WTC11 (cell line): Measurements from ENCODE around the gene FGG. TPM values are rescaled to one million over a fixed set of nuclear protein-coding genes. Genes with fewer than 3 reads are reported as not detected.

Experiments used
- ATAC-seq: fragments of 200-7000 bp; cut with Tn5 transposase; 2 replicates; pipeline ENCODE4 v1.10.0; 2021; ENCODE audit warnings: mild to moderate bottlenecking, moderate library complexity
- CTCF ChIA-PET: fragments of 300-600 bp; sonication (Branson Sonifier 250); formaldehyde crosslinking; loops from one replicate; lab custom pipeline; 2021; ENCODE audit warnings: antibody characterized with exemption; lab: Charles Lee
- POLR2A ChIA-PET: fragments of 350-600 bp; sonication (Branson Sonifier 250); formaldehyde crosslinking; loops from one replicate; lab custom pipeline; 2021; ENCODE audit warnings: antibody characterized with exemption; lab: Charles Lee
- DNase-seq: peaks from one replicate; pipeline ENCODE4 v3.0.0; 2021; ENCODE audit warnings: low spot score
- H3K27ac Mint-ChIP-seq: 2 replicates; pipeline ENCODE4 v1.8.0; 2021; ENCODE audit warnings: mixed read lengths
- H3K27me3 Mint-ChIP-seq: 2 replicates; pipeline ENCODE4 v1.8.0; 2021; ENCODE audit warnings: low read depth, mild to moderate bottlenecking, moderate library complexity, mixed read lengths
- H3K36me3 Mint-ChIP-seq: 2 replicates; pipeline ENCODE4 v1.8.0; 2021; ENCODE audit warnings: mixed read lengths
- H3K4me1 Mint-ChIP-seq: 2 replicates; pipeline ENCODE4 v1.8.0; 2022; ENCODE audit warnings: mixed read lengths
- H3K4me3 Mint-ChIP-seq: 2 replicates; pipeline ENCODE4 v1.8.0; 2021; ENCODE audit warnings: mild to moderate bottlenecking, moderate library complexity, mixed read lengths
- H3K9me3 Mint-ChIP-seq: 2 replicates; pipeline ENCODE4 v1.8.0; 2021; ENCODE audit warnings: mixed read lengths
- CBFB ChIP-seq: sonication (generic); formaldehyde crosslinking; IDR thresholded peaks from 2 replicates; pipeline ENCODE4 v1.8.1; 2022; ENCODE audit warnings: mild to moderate bottlenecking, low read depth, missing genetic modification reagents
- ELF4 ChIP-seq: sonication (generic); formaldehyde crosslinking; IDR thresholded peaks from 2 replicates; pipeline ENCODE4 v1.8.1; 2022; ENCODE audit warnings: low read depth, mild to moderate bottlenecking, moderate library complexity, missing genetic modification reagents
- ESRRA ChIP-seq: sonication (generic); formaldehyde crosslinking; IDR thresholded peaks from 2 replicates; pipeline ENCODE4 v1.8.1; 2022; ENCODE audit warnings: mild to moderate bottlenecking, missing genetic modification reagents, borderline replicate concordance
- FOXJ3 ChIP-seq: sonication (generic); formaldehyde crosslinking; IDR thresholded peaks from 2 replicates; pipeline ENCODE4 v1.9.0; 2021; ENCODE audit warnings: missing genetic modification reagents, mild to moderate bottlenecking, borderline replicate concordance
- NFYB ChIP-seq: sonication (generic); formaldehyde crosslinking; conservative IDR thresholded peaks from 2 replicates; pipeline ENCODE4 v1.8.0; 2022; ENCODE audit warnings: low read depth, missing genetic modification reagents
- RELA ChIP-seq: sonication (generic); formaldehyde crosslinking; IDR thresholded peaks from 2 replicates; pipeline ENCODE4 v1.8.1; 2022; ENCODE audit warnings: missing genetic modification reagents, mild to moderate bottlenecking, borderline replicate concordance
- SOX15 ChIP-seq: fragments of 250-450 bp; sonication (Bioruptor Pico); IDR thresholded peaks from 2 replicates; pipeline ENCODE4 v1.9.0; 2021; ENCODE audit warnings: mild to moderate bottlenecking
- SP1 ChIP-seq: sonication (generic); formaldehyde crosslinking; conservative IDR thresholded peaks from 2 replicates; pipeline ENCODE4 v1.8.1; 2022; ENCODE audit warnings: missing genetic modification reagents
- TEAD1 ChIP-seq: sonication (generic); formaldehyde crosslinking; IDR thresholded peaks from 2 replicates; pipeline ENCODE4 v1.8.0; 2022; ENCODE audit warnings: mild to moderate bottlenecking, missing genetic modification reagents
- TP53 ChIP-seq: sonication (generic); formaldehyde crosslinking; IDR thresholded peaks from 2 replicates; pipeline ENCODE4 v1.8.1; 2023; ENCODE audit warnings: mild to moderate bottlenecking, missing genetic modification reagents
- ZBTB21 ChIP-seq: sonication (generic); formaldehyde crosslinking; IDR thresholded peaks from 2 replicates; pipeline ENCODE4 v1.8.1; 2023; ENCODE audit warnings: mild to moderate bottlenecking, missing genetic modification reagents, borderline replicate concordance
- ZNF138 ChIP-seq: sonication (generic); formaldehyde crosslinking; conservative IDR thresholded peaks from 2 replicates; pipeline ENCODE4 v1.8.1; 2022; ENCODE audit warnings: mild to moderate bottlenecking, moderate library complexity, missing genetic modification reagents
- ZNF416 ChIP-seq: fragments of 250-450 bp; sonication (Bioruptor Pico); IDR thresholded peaks from 2 replicates; pipeline ENCODE4 v1.9.0; 2021; ENCODE audit warnings: mild to moderate bottlenecking, inconsistent platforms
- ZNF423 ChIP-seq: fragments of 250-450 bp; sonication (Bioruptor Pico); IDR thresholded peaks from 2 replicates; pipeline ENCODE4 v2.1.2; 2022; ENCODE audit warnings: mild to moderate bottlenecking, moderate library complexity
- total RNA-seq: library from RNA; stranded (reverse); gene quantifications from 3 replicates; pipeline ENCODE4 v1.2.3, GENCODE V29; 2021
- TF ChIP-seq, protein P1 (sequence below): fragments of 250-450 bp; sonication (Bioruptor Pico); IDR thresholded peaks from 2 replicates; pipeline ENCODE4 v1.8.0; 2021; ENCODE audit warnings: mild to moderate bottlenecking
- TF ChIP-seq, protein P2 (sequence below): fragments of 250-450 bp; sonication (Bioruptor Pico); IDR thresholded peaks from 2 replicates; pipeline ENCODE4 v1.9.0; 2021; ENCODE audit warnings: mild to moderate bottlenecking
- TF ChIP-seq, protein P3 (sequence below): sonication (generic); formaldehyde crosslinking; IDR thresholded peaks from 2 replicates; pipeline ENCODE4 v1.8.0; 2022; ENCODE audit warnings: mild to moderate bottlenecking, missing genetic modification reagents
- TF ChIP-seq, protein P4 (sequence below): fragments of 200-600 bp; IDR thresholded peaks from 2 replicates; pipeline ENCODE4 v1.8.0; 2022; ENCODE audit warnings: antibody characterized with exemption
- TF ChIP-seq, protein P5 (sequence below): sonication (generic); formaldehyde crosslinking; IDR thresholded peaks from 2 replicates; pipeline ENCODE4 v1.8.0; 2022; ENCODE audit warnings: mild to moderate bottlenecking, missing genetic modification reagents
- TF ChIP-seq, protein P6 (sequence below): sonication (generic); formaldehyde crosslinking; IDR thresholded peaks from 2 replicates; pipeline ENCODE4 v1.8.0; 2023; ENCODE audit warnings: mild to moderate bottlenecking, missing genetic modification reagents
- TF ChIP-seq, protein P7 (sequence below): sonication (generic); formaldehyde crosslinking; IDR thresholded peaks from 2 replicates; pipeline ENCODE4 v1.8.1; 2023; ENCODE audit warnings: mild to moderate bottlenecking, missing genetic modification reagents
- TF ChIP-seq, protein P8 (sequence below): sonication (generic); formaldehyde crosslinking; IDR thresholded peaks from 2 replicates; pipeline ENCODE4 v1.8.1; 2022; ENCODE audit warnings: mild to moderate bottlenecking, missing genetic modification reagents, moderate library complexity, borderline replicate concordance

The FGG gene
- total RNA-seq, 1 experiment from 2014 or later = 2.4 TPM

DNA sequence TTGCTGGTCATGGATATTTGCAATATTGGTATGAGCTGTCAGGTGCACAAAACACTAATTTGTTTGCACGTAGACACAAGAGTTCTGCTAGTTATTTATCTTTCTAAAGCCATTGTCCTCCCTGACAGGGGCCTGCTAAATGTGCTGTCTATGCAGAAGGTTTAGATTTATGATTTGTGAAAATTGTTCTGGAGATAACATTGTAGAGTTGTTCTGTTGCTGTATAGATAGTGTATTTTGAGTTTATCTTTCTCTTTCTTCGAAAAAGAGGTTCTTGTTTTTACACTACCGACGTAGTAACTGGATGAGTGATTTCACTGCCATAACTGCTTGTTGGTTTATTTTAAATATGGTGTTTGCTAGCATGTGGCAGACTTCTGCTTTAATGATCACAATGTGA lies 28.5 kb upstream of the FGG start:
- Mint-ChIP-seq H3K4me3 (no peak overlapping the region), H3K27me3 (no peaks in the 10 kb centered on the region), H3K9me3 (peaks cover 4% of the 10 kb centered on the region), H3K36me3 (peaks cover 8% of the 10 kb centered on the region), H3K27ac (no peak overlapping the region), H3K4me1 (peaks cover 12% of the 10 kb centered on the region)
- TF ChIP-seq ELF4 (CRISPR knock-in tag) (no peak), ZNF416 (no peak), ZNF138 (no peak)
- TF ChIP-seq, protein P1, sequence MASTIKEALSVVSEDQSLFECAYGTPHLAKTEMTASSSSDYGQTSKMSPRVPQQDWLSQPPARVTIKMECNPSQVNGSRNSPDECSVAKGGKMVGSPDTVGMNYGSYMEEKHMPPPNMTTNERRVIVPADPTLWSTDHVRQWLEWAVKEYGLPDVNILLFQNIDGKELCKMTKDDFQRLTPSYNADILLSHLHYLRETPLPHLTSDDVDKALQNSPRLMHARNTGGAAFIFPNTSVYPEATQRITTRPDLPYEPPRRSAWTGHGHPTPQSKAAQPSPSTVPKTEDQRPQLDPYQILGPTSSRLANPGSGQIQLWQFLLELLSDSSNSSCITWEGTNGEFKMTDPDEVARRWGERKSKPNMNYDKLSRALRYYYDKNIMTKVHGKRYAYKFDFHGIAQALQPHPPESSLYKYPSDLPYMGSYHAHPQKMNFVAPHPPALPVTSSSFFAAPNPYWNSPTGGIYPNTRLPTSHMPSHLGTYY (CRISPR knock-in tag) = no peak
- DNase-seq = no peak
- ChIA-PET POLR2A (no interaction called here), CTCF (interaction anchor here (0.7 to 1.2 kb wide), 2 partner anchors 89 to 135 kb away, joined by 3 read pairs; no protein-coding TSS in a partner anchor)
- ATAC-seq = no peak

DNA sequence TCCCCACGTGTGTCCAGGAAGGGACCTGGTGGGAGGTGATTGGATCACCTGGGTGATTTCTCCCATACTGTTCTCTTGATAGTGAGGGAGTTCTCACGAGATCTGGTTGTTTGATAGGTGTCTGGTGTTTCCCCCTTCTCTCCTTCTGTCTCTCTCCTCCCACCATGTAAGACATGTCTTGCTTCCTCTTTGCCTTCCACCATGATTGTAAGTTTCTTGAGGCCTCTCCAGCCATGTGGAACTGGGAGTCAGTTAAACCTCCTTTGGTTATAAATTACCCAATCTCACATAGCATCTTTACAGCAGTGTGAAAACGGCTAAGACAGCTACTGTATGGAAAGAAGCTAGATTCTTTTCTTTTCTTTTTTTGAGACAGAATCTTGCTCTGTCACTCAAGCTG lies 21.6 kb upstream of the FGG start:
- Mint-ChIP-seq H3K36me3 (peaks cover 8% of the 10 kb centered on the region), H3K4me1 (peaks cover 12% of the 10 kb centered on the region), H3K9me3 (peaks cover 4% of the 10 kb centered on the region), H3K27me3 (no peaks in the 10 kb centered on the region; the same call in 1 of the 2 replicates), H3K4me3 (no peak overlapping the region), H3K27ac (no peak overlapping the region)
- CTCF ChIA-PET = no interaction called here
- no peak for ATAC-seq
- DNase-seq = no peak
- POLR2A ChIA-PET = no interaction called here
- TF ChIP-seq RELA (CRISPR knock-in tag) (no peak), ZNF138 (no peak), TP53 (CRISPR knock-in tag) (no peak), TEAD1 (CRISPR knock-in tag) (no peak), ZBTB21 (CRISPR knock-in tag) (no peak), FOXJ3 (CRISPR knock-in tag) (no peak), SP1 (CRISPR knock-in tag) (no peak), NFYB (no peak), ESRRA (CRISPR knock-in tag) (no peak), CBFB (CRISPR knock-in tag) (no peak), ZNF423 (CRISPR knock-in tag) (no peak), SOX15 (no peak)
- TF ChIP-seq, protein P2, sequence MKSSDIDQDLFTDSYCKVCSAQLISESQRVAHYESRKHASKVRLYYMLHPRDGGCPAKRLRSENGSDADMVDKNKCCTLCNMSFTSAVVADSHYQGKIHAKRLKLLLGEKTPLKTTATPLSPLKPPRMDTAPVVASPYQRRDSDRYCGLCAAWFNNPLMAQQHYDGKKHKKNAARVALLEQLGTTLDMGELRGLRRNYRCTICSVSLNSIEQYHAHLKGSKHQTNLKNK (CRISPR knock-in tag) = no peak
- TF ChIP-seq, protein P3, sequence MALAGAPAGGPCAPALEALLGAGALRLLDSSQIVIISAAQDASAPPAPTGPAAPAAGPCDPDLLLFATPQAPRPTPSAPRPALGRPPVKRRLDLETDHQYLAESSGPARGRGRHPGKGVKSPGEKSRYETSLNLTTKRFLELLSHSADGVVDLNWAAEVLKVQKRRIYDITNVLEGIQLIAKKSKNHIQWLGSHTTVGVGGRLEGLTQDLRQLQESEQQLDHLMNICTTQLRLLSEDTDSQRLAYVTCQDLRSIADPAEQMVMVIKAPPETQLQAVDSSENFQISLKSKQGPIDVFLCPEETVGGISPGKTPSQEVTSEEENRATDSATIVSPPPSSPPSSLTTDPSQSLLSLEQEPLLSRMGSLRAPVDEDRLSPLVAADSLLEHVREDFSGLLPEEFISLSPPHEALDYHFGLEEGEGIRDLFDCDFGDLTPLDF (CRISPR knock-in tag) = no peak
- TF ChIP-seq, protein P4, sequence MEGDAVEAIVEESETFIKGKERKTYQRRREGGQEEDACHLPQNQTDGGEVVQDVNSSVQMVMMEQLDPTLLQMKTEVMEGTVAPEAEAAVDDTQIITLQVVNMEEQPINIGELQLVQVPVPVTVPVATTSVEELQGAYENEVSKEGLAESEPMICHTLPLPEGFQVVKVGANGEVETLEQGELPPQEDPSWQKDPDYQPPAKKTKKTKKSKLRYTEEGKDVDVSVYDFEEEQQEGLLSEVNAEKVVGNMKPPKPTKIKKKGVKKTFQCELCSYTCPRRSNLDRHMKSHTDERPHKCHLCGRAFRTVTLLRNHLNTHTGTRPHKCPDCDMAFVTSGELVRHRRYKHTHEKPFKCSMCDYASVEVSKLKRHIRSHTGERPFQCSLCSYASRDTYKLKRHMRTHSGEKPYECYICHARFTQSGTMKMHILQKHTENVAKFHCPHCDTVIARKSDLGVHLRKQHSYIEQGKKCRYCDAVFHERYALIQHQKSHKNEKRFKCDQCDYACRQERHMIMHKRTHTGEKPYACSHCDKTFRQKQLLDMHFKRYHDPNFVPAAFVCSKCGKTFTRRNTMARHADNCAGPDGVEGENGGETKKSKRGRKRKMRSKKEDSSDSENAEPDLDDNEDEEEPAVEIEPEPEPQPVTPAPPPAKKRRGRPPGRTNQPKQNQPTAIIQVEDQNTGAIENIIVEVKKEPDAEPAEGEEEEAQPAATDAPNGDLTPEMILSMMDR = no peak
- TF ChIP-seq, protein P5, sequence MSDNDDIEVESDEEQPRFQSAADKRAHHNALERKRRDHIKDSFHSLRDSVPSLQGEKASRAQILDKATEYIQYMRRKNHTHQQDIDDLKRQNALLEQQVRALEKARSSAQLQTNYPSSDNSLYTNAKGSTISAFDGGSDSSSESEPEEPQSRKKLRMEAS (CRISPR knock-in tag) = no peak
- TF ChIP-seq, protein P6, sequence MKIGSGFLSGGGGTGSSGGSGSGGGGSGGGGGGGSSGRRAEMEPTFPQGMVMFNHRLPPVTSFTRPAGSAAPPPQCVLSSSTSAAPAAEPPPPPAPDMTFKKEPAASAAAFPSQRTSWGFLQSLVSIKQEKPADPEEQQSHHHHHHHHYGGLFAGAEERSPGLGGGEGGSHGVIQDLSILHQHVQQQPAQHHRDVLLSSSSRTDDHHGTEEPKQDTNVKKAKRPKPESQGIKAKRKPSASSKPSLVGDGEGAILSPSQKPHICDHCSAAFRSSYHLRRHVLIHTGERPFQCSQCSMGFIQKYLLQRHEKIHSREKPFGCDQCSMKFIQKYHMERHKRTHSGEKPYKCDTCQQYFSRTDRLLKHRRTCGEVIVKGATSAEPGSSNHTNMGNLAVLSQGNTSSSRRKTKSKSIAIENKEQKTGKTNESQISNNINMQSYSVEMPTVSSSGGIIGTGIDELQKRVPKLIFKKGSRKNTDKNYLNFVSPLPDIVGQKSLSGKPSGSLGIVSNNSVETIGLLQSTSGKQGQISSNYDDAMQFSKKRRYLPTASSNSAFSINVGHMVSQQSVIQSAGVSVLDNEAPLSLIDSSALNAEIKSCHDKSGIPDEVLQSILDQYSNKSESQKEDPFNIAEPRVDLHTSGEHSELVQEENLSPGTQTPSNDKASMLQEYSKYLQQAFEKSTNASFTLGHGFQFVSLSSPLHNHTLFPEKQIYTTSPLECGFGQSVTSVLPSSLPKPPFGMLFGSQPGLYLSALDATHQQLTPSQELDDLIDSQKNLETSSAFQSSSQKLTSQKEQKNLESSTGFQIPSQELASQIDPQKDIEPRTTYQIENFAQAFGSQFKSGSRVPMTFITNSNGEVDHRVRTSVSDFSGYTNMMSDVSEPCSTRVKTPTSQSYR (CRISPR knock-in tag) = no peak
- TF ChIP-seq, protein P7, sequence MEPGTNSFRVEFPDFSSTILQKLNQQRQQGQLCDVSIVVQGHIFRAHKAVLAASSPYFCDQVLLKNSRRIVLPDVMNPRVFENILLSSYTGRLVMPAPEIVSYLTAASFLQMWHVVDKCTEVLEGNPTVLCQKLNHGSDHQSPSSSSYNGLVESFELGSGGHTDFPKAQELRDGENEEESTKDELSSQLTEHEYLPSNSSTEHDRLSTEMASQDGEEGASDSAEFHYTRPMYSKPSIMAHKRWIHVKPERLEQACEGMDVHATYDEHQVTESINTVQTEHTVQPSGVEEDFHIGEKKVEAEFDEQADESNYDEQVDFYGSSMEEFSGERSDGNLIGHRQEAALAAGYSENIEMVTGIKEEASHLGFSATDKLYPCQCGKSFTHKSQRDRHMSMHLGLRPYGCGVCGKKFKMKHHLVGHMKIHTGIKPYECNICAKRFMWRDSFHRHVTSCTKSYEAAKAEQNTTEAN = no peak
- TF ChIP-seq, protein P8, sequence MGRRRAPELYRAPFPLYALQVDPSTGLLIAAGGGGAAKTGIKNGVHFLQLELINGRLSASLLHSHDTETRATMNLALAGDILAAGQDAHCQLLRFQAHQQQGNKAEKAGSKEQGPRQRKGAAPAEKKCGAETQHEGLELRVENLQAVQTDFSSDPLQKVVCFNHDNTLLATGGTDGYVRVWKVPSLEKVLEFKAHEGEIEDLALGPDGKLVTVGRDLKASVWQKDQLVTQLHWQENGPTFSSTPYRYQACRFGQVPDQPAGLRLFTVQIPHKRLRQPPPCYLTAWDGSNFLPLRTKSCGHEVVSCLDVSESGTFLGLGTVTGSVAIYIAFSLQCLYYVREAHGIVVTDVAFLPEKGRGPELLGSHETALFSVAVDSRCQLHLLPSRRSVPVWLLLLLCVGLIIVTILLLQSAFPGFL (CRISPR knock-in tag) = no peak
